Nephron (organoid): ENCODE data around the gene PCDH18.

ENCODE experiments used
- H3K27ac Mint-ChIP-seq, 3 experiments: 2 replicates each; pipeline ENCODE4 v1.8.0; 2020; ENCODE audit warnings: mixed read lengths in 3 of 3, mild to moderate bottlenecking in 2 of 3, moderate library complexity in 1 of 3
- H3K27me3 Mint-ChIP-seq: 2 replicates; pipeline ENCODE4 v1.8.0; 2021; ENCODE audit warnings: low read depth, mild to moderate bottlenecking, moderate library complexity, mixed read lengths
- H3K36me3 Mint-ChIP-seq: 2 replicates; pipeline ENCODE4 v1.8.0; 2020; ENCODE audit warnings: low read depth, mixed read lengths
- H3K4me1 Mint-ChIP-seq: 2 replicates; pipeline ENCODE4 v1.8.0; 2020; ENCODE audit warnings: mixed read lengths
- H3K4me3 Mint-ChIP-seq, 3 experiments: 2 replicates each; pipeline ENCODE4 v1.8.0; 2020; ENCODE audit warnings: mild to moderate bottlenecking in 3 of 3, mixed read lengths in 3 of 3, moderate library complexity in 2 of 3
- H3K9me3 Mint-ChIP-seq: 2 replicates; pipeline ENCODE4 v1.8.0; 2020; ENCODE audit warnings: mixed read lengths
- CTCF ChIP-seq, 3 experiments: fragments of 200-600 bp; sonication (generic); IDR thresholded peaks; one replicate each; pipeline ENCODE4 v1.5.0; 2021; ENCODE audit warnings: antibody characterized with exemption in 3 of 3; ENCODE audit not compliant: unreplicated experiment in 3 of 3

Gene PCDH18

GRCh38 chr4:137533855-137534254, 1.6 kb upstream of the PCDH18 start:
- Mint-ChIP-seq H3K27me3 (no peaks in the 10 kb centered on the region), H3K27ac (no peak overlapping the region), H3K9me3 (peaks cover 6% of the 10 kb centered on the region), H3K4me1 (peaks cover 14% of the 10 kb centered on the region), H3K4me3 (peak overlapping the region in 2 of 3 experiments; percentile 67 to 78), H3K36me3 (peaks cover 2% of the 10 kb centered on the region)
- TF ChIP-seq CTCF (IDR thresholded peaks at IDR 0.05; ENCODE audit: unreplicated experiment in 3 of 3) = no peak

GRCh38 chr4:137532869-137533236, 559 bp upstream of the PCDH18 start:
- Mint-ChIP-seq H3K27ac (no peak overlapping the region), H3K36me3 (peaks cover 12% of the 10 kb centered on the region), H3K27me3 (no peaks in the 10 kb centered on the region), H3K9me3 (peaks cover 4% of the 10 kb centered on the region), H3K4me3 (no peak overlapping the region), H3K4me1 (peaks cover 23% of the 10 kb centered on the region)
- no peak for TF ChIP-seq CTCF (IDR thresholded peaks at IDR 0.05; ENCODE audit: unreplicated experiment in 3 of 3)

GRCh38 chr4:137531168-137531985, 917 bp downstream of the PCDH18 start:
- Mint-ChIP-seq H3K27me3 (no peaks in the 10 kb centered on the region), H3K4me3 (no peak overlapping the region), H3K36me3 (peaks cover 27% of the 10 kb centered on the region), H3K4me1 (peaks cover 36% of the 10 kb centered on the region), H3K27ac (no peak overlapping the region), H3K9me3 (no peaks in the 10 kb centered on the region)
- TF ChIP-seq CTCF (IDR thresholded peaks at IDR 0.05; ENCODE audit: unreplicated experiment in 3 of 3) = peak; percentile 43 to 45 (median 45)

- H3K4me3 Mint-ChIP-seq = no peak overlapping the region
- H3K36me3 Mint-ChIP-seq = peaks cover 34% of the 10 kb centered on the region
- no peak overlapping the region for H3K27ac Mint-ChIP-seq
- TF ChIP-seq CTCF (IDR thresholded peaks at IDR 0.05; ENCODE audit: unreplicated experiment in 3 of 3) = no peak
- peaks cover 42% of the 10 kb centered on the region for H3K4me1 Mint-ChIP-seq
- H3K9me3 Mint-ChIP-seq = no peaks in the 10 kb centered on the region
- H3K27me3 Mint-ChIP-seq = no peaks in the 10 kb centered on the region
Measured at GRCh38 chr4:137530176-137530575, 2.1 kb downstream of the PCDH18 start.

GRCh38 chr4:137529432-137529831, 2.9 kb downstream of the PCDH18 start:
- Mint-ChIP-seq H3K27ac (no peak overlapping the region), H3K9me3 (no peaks in the 10 kb centered on the region), H3K27me3 (no peaks in the 10 kb centered on the region), H3K4me1 (peaks cover 50% of the 10 kb centered on the region), H3K4me3 (no peak overlapping the region), H3K36me3 (peaks cover 41% of the 10 kb centered on the region)
- TF ChIP-seq CTCF (IDR thresholded peaks at IDR 0.05; ENCODE audit: unreplicated experiment in 3 of 3) = no peak

GRCh38 chr4:137528673-137529072, 3.6 kb downstream of the PCDH18 start:
- TF ChIP-seq CTCF (IDR thresholded peaks at IDR 0.05; ENCODE audit: unreplicated experiment in 3 of 3) = no peak
- peak overlapping the region; percentile 63 to 65 (median 63) for H3K27ac Mint-ChIP-seq
- peaks cover 49% of the 10 kb centered on the region for H3K4me1 Mint-ChIP-seq
- H3K36me3 Mint-ChIP-seq = peaks cover 46% of the 10 kb centered on the region
- no peaks in the 10 kb centered on the region for H3K9me3 Mint-ChIP-seq
- no peaks in the 10 kb centered on the region for H3K27me3 Mint-ChIP-seq
- no peak overlapping the region for H3K4me3 Mint-ChIP-seq
